NB4 (cell line): ENCODE measurements around the gene CXCL10.

Source experiments
- POLR2A ChIP-seq: IDR thresholded peaks from 2 replicates; pipeline ENCODE4 v1.6.1; 2011; ENCODE audit warnings: mild to moderate bottlenecking; ENCODE audit not compliant: insufficient read length; ENCODE audit errors: extremely low read depth
- TF ChIP-seq, protein P1 (sequence below): IDR thresholded peaks from one replicate; pipeline ENCODE4 v1.5.1; 2012; ENCODE audit warnings: low read depth, low read length
- TF ChIP-seq, protein P2 (sequence below): IDR thresholded peaks from 2 replicates; pipeline ENCODE4 v1.6.1; 2011; ENCODE audit warnings: low read depth, low read length

DNA sequence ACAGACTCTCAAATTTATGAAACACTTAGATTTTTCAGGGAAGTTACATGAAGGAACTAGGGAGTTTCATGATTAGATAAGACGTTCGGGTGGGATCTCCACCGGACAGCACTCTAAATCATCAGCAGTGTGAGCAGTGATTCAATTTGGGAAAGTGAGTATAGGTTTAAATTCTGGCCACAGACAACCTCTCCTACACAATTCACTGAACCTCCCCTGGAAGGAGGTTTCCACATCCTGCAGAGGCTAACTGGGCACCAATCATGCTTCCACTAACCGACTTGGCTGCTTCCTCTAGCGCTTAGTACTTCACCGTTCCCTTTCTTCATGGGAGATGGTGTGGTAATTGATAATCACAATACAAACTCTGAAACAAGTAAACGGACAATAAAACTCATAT, 21.6 kb downstream of the CXCL10 start:
- TF ChIP-seq POLR2A = no peak
- TF ChIP-seq, protein P1, sequence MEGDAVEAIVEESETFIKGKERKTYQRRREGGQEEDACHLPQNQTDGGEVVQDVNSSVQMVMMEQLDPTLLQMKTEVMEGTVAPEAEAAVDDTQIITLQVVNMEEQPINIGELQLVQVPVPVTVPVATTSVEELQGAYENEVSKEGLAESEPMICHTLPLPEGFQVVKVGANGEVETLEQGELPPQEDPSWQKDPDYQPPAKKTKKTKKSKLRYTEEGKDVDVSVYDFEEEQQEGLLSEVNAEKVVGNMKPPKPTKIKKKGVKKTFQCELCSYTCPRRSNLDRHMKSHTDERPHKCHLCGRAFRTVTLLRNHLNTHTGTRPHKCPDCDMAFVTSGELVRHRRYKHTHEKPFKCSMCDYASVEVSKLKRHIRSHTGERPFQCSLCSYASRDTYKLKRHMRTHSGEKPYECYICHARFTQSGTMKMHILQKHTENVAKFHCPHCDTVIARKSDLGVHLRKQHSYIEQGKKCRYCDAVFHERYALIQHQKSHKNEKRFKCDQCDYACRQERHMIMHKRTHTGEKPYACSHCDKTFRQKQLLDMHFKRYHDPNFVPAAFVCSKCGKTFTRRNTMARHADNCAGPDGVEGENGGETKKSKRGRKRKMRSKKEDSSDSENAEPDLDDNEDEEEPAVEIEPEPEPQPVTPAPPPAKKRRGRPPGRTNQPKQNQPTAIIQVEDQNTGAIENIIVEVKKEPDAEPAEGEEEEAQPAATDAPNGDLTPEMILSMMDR = no peak
- TF ChIP-seq, protein P2, sequence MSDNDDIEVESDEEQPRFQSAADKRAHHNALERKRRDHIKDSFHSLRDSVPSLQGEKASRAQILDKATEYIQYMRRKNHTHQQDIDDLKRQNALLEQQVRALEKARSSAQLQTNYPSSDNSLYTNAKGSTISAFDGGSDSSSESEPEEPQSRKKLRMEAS = no peak
